ENCODE data around the gene CMTR2.

CMTR2 gene

GRCh38 chr16:71273384-71273783, 15.8 kb downstream of the CMTR2 start:
- no peak for DNase-seq (ENCODE audit: low read depth)

- no peak for DNase-seq (ENCODE audit: low read depth)
Observed at GRCh38 chr16:71264299-71264698, 24.9 kb downstream of the CMTR2 start.

GRCh38 chr16:71263582-71263981, 25.6 kb downstream of the CMTR2 start:
- DNase-seq (ENCODE audit: low read depth), result no peak

GRCh38 chr16:71262391-71262790, 26.8 kb downstream of the CMTR2 start:
- DNase-seq (ENCODE audit: low read depth), result no peak

GRCh38 chr16:71260995-71261394, 28.2 kb downstream of the CMTR2 start:
- no peak for DNase-seq (ENCODE audit: low read depth)

GRCh38 chr16:71259086-71259485, 30.1 kb downstream of the CMTR2 start:
- no peak for DNase-seq (ENCODE audit: low read depth)

- DNase-seq (ENCODE audit: low read depth), result no peak
Observed at GRCh38 chr16:71258372-71258771, 30.8 kb downstream of the CMTR2 start.

GRCh38 chr16:71257768-71258167, 31.4 kb downstream of the CMTR2 start:
- DNase-seq (ENCODE audit: low read depth), result no peak

- DNase-seq (ENCODE audit: low read depth), result no peak
Observed at GRCh38 chr16:71255721-71256120, 33.5 kb downstream of the CMTR2 start.

GRCh38 chr16:71254832-71255525, 34.2 kb downstream of the CMTR2 start:
- DNase-seq (ENCODE audit: low read depth), result no peak

- DNase-seq (ENCODE audit: low read depth), result no peak
Observed at GRCh38 chr16:71250461-71251235, 38.6 kb downstream of the CMTR2 start.

- no peak for DNase-seq (ENCODE audit: low read depth)
Observed at GRCh38 chr16:71249399-71249798, 39.8 kb downstream of the CMTR2 start.

- no peak for DNase-seq (ENCODE audit: low read depth)
Observed at GRCh38 chr16:71247478-71247877, 41.7 kb downstream of the CMTR2 start.

- no peak for DNase-seq (ENCODE audit: low read depth)
Observed at GRCh38 chr16:71246309-71246708, 42.9 kb downstream of the CMTR2 start.

- no peak for DNase-seq (ENCODE audit: low read depth)
Observed at GRCh38 chr16:71244521-71244920, 44.7 kb downstream of the CMTR2 start.

GRCh38 chr16:71242601-71243000, 46.6 kb downstream of the CMTR2 start:
- DNase-seq (ENCODE audit: low read depth), result no peak

GRCh38 chr16:71242036-71242435, 47.2 kb downstream of the CMTR2 start:
- DNase-seq (ENCODE audit: low read depth), result no peak
